DOHH2 (cell line): ENCODE measurements around the gene RAB8A.

Experiments used
- EZH2phosphoT487 ChIP-seq: fragments of 200-600 bp; sonication (generic); IDR thresholded peaks from 2 replicates; pipeline ENCODE4 v1.6.1; 2017; ENCODE audit warnings: borderline replicate concordance, mild to moderate bottlenecking, antibody characterized with exemption, low read length, moderate library complexity, mixed read lengths
- TF ChIP-seq, protein P1 (sequence below): fragments of 200-600 bp; sonication (generic); IDR thresholded peaks from one replicate; pipeline ENCODE4 v1.5.1; 2014; ENCODE audit warnings: antibody characterized with exemption, mild to moderate bottlenecking, low read depth, low read length; ENCODE audit not compliant: poor library complexity, severe bottlenecking

GRCh38 chr19:16131648-16132047, 20.0 kb downstream of the RAB8A start:
- TF ChIP-seq, protein P1, sequence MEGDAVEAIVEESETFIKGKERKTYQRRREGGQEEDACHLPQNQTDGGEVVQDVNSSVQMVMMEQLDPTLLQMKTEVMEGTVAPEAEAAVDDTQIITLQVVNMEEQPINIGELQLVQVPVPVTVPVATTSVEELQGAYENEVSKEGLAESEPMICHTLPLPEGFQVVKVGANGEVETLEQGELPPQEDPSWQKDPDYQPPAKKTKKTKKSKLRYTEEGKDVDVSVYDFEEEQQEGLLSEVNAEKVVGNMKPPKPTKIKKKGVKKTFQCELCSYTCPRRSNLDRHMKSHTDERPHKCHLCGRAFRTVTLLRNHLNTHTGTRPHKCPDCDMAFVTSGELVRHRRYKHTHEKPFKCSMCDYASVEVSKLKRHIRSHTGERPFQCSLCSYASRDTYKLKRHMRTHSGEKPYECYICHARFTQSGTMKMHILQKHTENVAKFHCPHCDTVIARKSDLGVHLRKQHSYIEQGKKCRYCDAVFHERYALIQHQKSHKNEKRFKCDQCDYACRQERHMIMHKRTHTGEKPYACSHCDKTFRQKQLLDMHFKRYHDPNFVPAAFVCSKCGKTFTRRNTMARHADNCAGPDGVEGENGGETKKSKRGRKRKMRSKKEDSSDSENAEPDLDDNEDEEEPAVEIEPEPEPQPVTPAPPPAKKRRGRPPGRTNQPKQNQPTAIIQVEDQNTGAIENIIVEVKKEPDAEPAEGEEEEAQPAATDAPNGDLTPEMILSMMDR, result no peak
- TF ChIP-seq EZH2phosphoT487, result no peak
